Activated CD4-positive, alpha-beta memory T cell treated with anti-CD3 and anti-CD28 coated beads for 36 hours (primary cell): ENCODE measurements around the gene ELOVL4. TPM values are rescaled to one million over a fixed set of nuclear protein-coding genes. Genes with fewer than 3 reads are reported as not detected.

Source experiments
- CTCF ChIA-PET: fragments of 350-600 bp; sonication (Branson Sonifier 250); formaldehyde crosslinking; loops from one replicate; lab custom pipeline; 2021; ENCODE audit warnings: antibody characterized with exemption, inconsistent platforms; lab: Charles Lee
- POLR2A ChIA-PET: fragments of 350-600 bp; sonication (Branson Sonifier 250); formaldehyde crosslinking; loops from one replicate; lab custom pipeline; 2021; ENCODE audit warnings: antibody characterized with exemption; lab: Charles Lee
- DNase-seq: peaks from one replicate; pipeline ENCODE4 v3.0.0-alpha.2; 2020
- H3K27ac Mint-ChIP-seq: one replicate; pipeline ENCODE4 v1.8.0; 2021; ENCODE audit warnings: mixed read lengths
- H3K27me3 Mint-ChIP-seq: one replicate; pipeline ENCODE4 v1.8.0; 2021; ENCODE audit warnings: mixed read lengths
- H3K36me3 Mint-ChIP-seq: one replicate; pipeline ENCODE4 v1.8.0; 2021; ENCODE audit warnings: mixed read lengths
- H3K4me1 Mint-ChIP-seq: one replicate; pipeline ENCODE4 v1.8.0; 2021; ENCODE audit warnings: low read depth, mixed read lengths
- H3K4me3 Mint-ChIP-seq: one replicate; pipeline ENCODE4 v1.8.0; 2021; ENCODE audit warnings: mild to moderate bottlenecking, mixed read lengths
- H3K9me3 Mint-ChIP-seq: one replicate; pipeline ENCODE4 v1.8.0; 2021; ENCODE audit warnings: mixed read lengths
- intact Hi-C: fragments of 100-400 bp; cut with micrococcal nuclease; formaldehyde crosslinking; loops from one replicate; pipeline ENCODE4 v1.15.1; 2023
- total RNA-seq, 2 experiments: library from RNA; stranded (reverse); gene quantifications; one replicate each; pipeline ENCODE4 v1.2.3, GENCODE V29; 2021

The ELOVL4 gene
- 1 to 10 TPM; 1.3 to 1.6 TPM for total RNA-seq

GRCh38 chr6:79947191-79948186, at the start of gene ELOVL4:
ELOVL4 (minus strand) TSS chr6:79947553; CDS start chr6:79947279, 274 bp downstream.
- no peaks in the 10 kb centered on the region for H3K9me3 Mint-ChIP-seq
- intact Hi-C loops, result loop anchor here (1.0 to 5.0 kb wide), 3 partner anchors 159 to 1805 kb away; partner anchors contain the start of genes BCKDHB and TENT5A
- peaks cover 32% of the 10 kb centered on the region for H3K27me3 Mint-ChIP-seq
- H3K36me3 Mint-ChIP-seq, result no peaks in the 10 kb centered on the region
- H3K4me1 Mint-ChIP-seq, result peaks cover 15% of the 10 kb centered on the region
- ChIA-PET POLR2A (interaction anchor here (0.5 to 0.9 kb wide), 2 partner anchors 21 to 56 kb away, joined by 3 to 4 read pairs; no protein-coding TSS in a partner anchor), CTCF (interaction anchor here (0.8 to 1.9 kb wide), 8 partner anchors 10 to 148 kb away, joined by 3 to 12 read pairs (median 4); no protein-coding TSS in a partner anchor)
- peak; percentile 78 for DNase-seq
- H3K4me3 Mint-ChIP-seq, result peak within 1 kb of the TSS; percentile 79
- no peak within 1 kb of the TSS for H3K27ac Mint-ChIP-seq

GRCh38 chr6:79993911-79994309, 46.6 kb upstream of the ELOVL4 start:
- POLR2A ChIA-PET, result no interaction called here
- Mint-ChIP-seq H3K9me3 (no peaks in the 10 kb centered on the region), H3K27ac (no peak overlapping the region), H3K36me3 (no peaks in the 10 kb centered on the region), H3K4me1 (no peaks in the 10 kb centered on the region), H3K27me3 (no peaks in the 10 kb centered on the region), H3K4me3 (no peak overlapping the region)
- DNase-seq, result no peak
- CTCF ChIA-PET, result no interaction called here
- intact Hi-C loops, result no loop called here

- no peaks in the 10 kb centered on the region for H3K4me1 Mint-ChIP-seq
- H3K36me3 Mint-ChIP-seq, result no peaks in the 10 kb centered on the region
- no peaks in the 10 kb centered on the region for H3K27me3 Mint-ChIP-seq
- H3K9me3 Mint-ChIP-seq, result no peaks in the 10 kb centered on the region
- CTCF ChIA-PET, result no interaction called here
- no peak for DNase-seq
- intact Hi-C loops, result no loop called here
- POLR2A ChIA-PET, result no interaction called here
- no peak overlapping the region for H3K27ac Mint-ChIP-seq
- H3K4me3 Mint-ChIP-seq, result no peak overlapping the region
Observed at GRCh38 chr6:79993012-79993910, 45.9 kb upstream of the ELOVL4 start.

GRCh38 chr6:79989641-79990040, 42.3 kb upstream of the ELOVL4 start:
- intact Hi-C loops, result no loop called here
- CTCF ChIA-PET, result no interaction called here

GRCh38 chr6:79985128-79985527, 37.8 kb upstream of the ELOVL4 start:
- no peaks in the 10 kb centered on the region for H3K4me1 Mint-ChIP-seq
- CTCF ChIA-PET, result interaction anchor here (4.0 kb wide), 1 partner anchor 35 kb away, joined by 18 read pairs; no protein-coding TSS in a partner anchor
- no peaks in the 10 kb centered on the region for H3K9me3 Mint-ChIP-seq
- DNase-seq, result no peak
- intact Hi-C loops, result no loop called here
- H3K36me3 Mint-ChIP-seq, result no peaks in the 10 kb centered on the region
- H3K27me3 Mint-ChIP-seq, result no peaks in the 10 kb centered on the region
- POLR2A ChIA-PET, result no interaction called here
- no peak overlapping the region for H3K4me3 Mint-ChIP-seq
- H3K27ac Mint-ChIP-seq, result no peak overlapping the region

More at GRCh38 chr6:79989641-79990040, 42.3 kb upstream of the ELOVL4 start:
- POLR2A ChIA-PET, result no interaction called here
- no peak overlapping the region for H3K27ac Mint-ChIP-seq
- no peak for DNase-seq
- H3K36me3 Mint-ChIP-seq, result no peaks in the 10 kb centered on the region
- no peaks in the 10 kb centered on the region for H3K4me1 Mint-ChIP-seq
- H3K9me3 Mint-ChIP-seq, result no peaks in the 10 kb centered on the region
- no peaks in the 10 kb centered on the region for H3K27me3 Mint-ChIP-seq
- no peak overlapping the region for H3K4me3 Mint-ChIP-seq

GRCh38 chr6:79984261-79984660, 36.9 kb upstream of the ELOVL4 start:
- no peak overlapping the region for H3K27ac Mint-ChIP-seq
- ChIA-PET POLR2A (no interaction called here), CTCF (interaction anchor here (4.0 kb wide), 1 partner anchor 35 kb away, joined by 18 read pairs; no protein-coding TSS in a partner anchor)
- no peak overlapping the region for H3K4me3 Mint-ChIP-seq
- H3K4me1 Mint-ChIP-seq, result no peaks in the 10 kb centered on the region
- peaks cover 2% of the 10 kb centered on the region for H3K27me3 Mint-ChIP-seq
- H3K36me3 Mint-ChIP-seq, result no peaks in the 10 kb centered on the region
- DNase-seq, result peak; percentile 23
- intact Hi-C loops, result loop anchor here (1.0 kb wide), 1 partner anchor 35 kb away; no protein-coding TSS in a partner anchor
- H3K9me3 Mint-ChIP-seq, result no peaks in the 10 kb centered on the region

- no peaks in the 10 kb centered on the region for H3K36me3 Mint-ChIP-seq
- intact Hi-C loops, result no loop called here
- POLR2A ChIA-PET, result no interaction called here
- no peaks in the 10 kb centered on the region for H3K9me3 Mint-ChIP-seq
- no peak overlapping the region for H3K4me3 Mint-ChIP-seq
- CTCF ChIA-PET, result interaction anchor here (1.0 to 1.6 kb wide), 2 partner anchors 33 to 35 kb away, joined by 3 to 12 read pairs; no protein-coding TSS in a partner anchor
- no peak for DNase-seq
- peaks cover 7% of the 10 kb centered on the region for H3K27me3 Mint-ChIP-seq
- H3K27ac Mint-ChIP-seq, result no peak overlapping the region
- no peaks in the 10 kb centered on the region for H3K4me1 Mint-ChIP-seq
Observed at GRCh38 chr6:79981652-79982051, 34.3 kb upstream of the ELOVL4 start.

GRCh38 chr6:79971193-79971592, 23.8 kb upstream of the ELOVL4 start:
- intact Hi-C loops, result no loop called here
- H3K9me3 Mint-ChIP-seq, result peaks cover 24% of the 10 kb centered on the region
- CTCF ChIA-PET, result no interaction called here

GRCh38 chr6:79969784-79970183, 22.4 kb upstream of the ELOVL4 start:
- DNase-seq, result no peak
- Mint-ChIP-seq H3K9me3 (peaks cover 24% of the 10 kb centered on the region), H3K27ac (no peak overlapping the region), H3K4me3 (no peak overlapping the region), H3K4me1 (no peaks in the 10 kb centered on the region), H3K36me3 (no peaks in the 10 kb centered on the region), H3K27me3 (peaks cover 4% of the 10 kb centered on the region)
- POLR2A ChIA-PET, result no interaction called here
- CTCF ChIA-PET, result no interaction called here
- intact Hi-C loops, result no loop called here

More at GRCh38 chr6:79971193-79971592, 23.8 kb upstream of the ELOVL4 start:
- H3K36me3 Mint-ChIP-seq, result no peaks in the 10 kb centered on the region
- POLR2A ChIA-PET, result no interaction called here
- H3K27me3 Mint-ChIP-seq, result peaks cover 10% of the 10 kb centered on the region
- no peak for DNase-seq
- H3K4me1 Mint-ChIP-seq, result peaks cover 2% of the 10 kb centered on the region
- no peak overlapping the region for H3K4me3 Mint-ChIP-seq
- H3K27ac Mint-ChIP-seq, result no peak overlapping the region

GRCh38 chr6:79967178-79967577, 19.8 kb upstream of the ELOVL4 start:
- H3K36me3 Mint-ChIP-seq, result no peaks in the 10 kb centered on the region
- CTCF ChIA-PET, result interaction anchor here (3.4 kb wide), 1 partner anchor 18 kb away, joined by 16 read pairs; no protein-coding TSS in a partner anchor
- no peak overlapping the region for H3K27ac Mint-ChIP-seq
- no peaks in the 10 kb centered on the region for H3K4me1 Mint-ChIP-seq
- H3K4me3 Mint-ChIP-seq, result no peak overlapping the region
- POLR2A ChIA-PET, result no interaction called here
- intact Hi-C loops, result no loop called here
- no peak for DNase-seq
- H3K9me3 Mint-ChIP-seq, result peaks cover 24% of the 10 kb centered on the region
- H3K27me3 Mint-ChIP-seq, result peaks cover 8% of the 10 kb centered on the region

GRCh38 chr6:79964607-79965081, 17.3 kb upstream of the ELOVL4 start:
- peak overlapping the region; percentile 28 for H3K27ac Mint-ChIP-seq
- ChIA-PET POLR2A (no interaction called here), CTCF (interaction anchor here (2.1 to 3.4 kb wide), 2 partner anchors 15 to 18 kb away, joined by 6 to 16 read pairs; no protein-coding TSS in a partner anchor)

More at GRCh38 chr6:79964607-79965081, 17.3 kb upstream of the ELOVL4 start:
- H3K27me3 Mint-ChIP-seq, result peaks cover 9% of the 10 kb centered on the region
- no peaks in the 10 kb centered on the region for H3K4me1 Mint-ChIP-seq
- intact Hi-C loops, result no loop called here
- H3K9me3 Mint-ChIP-seq, result peaks cover 19% of the 10 kb centered on the region
- DNase-seq, result no peak
- H3K4me3 Mint-ChIP-seq, result no peak overlapping the region
- H3K36me3 Mint-ChIP-seq, result no peaks in the 10 kb centered on the region
